ENCODE measurements around the gene TPRG1L.

Gene TPRG1L

DNA sequence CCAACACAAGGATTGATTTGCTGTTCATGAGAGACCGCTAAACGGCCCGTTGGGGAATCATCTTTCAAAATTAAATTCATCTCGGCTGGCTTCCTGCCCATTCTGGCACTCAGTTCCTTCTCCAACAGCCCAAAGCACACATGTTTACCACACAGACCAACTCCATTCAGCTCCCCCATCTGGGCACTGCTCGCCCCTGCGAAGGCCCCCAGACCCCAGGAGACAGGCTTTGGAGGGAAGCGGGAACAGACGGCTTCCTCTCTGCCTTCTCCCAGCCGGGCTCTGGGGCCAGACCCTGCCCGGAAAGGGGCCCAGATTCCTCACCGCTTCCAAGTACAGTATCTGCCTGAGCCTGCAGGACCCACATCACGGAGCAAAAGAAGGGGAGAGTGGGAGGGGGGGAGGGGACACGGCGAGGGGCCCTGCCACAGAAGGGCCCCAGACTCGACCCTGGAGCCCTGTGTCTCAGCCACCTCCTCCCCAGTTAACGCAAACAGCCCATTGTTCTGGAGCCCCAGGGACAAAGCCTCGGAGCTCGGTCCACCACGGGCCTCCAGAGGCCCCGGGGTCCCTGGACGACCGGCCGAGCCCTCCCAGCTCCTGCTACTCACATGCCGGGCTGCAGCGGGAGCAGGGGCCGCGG lies 14.2 kb upstream of the TPRG1L start:
- no peak overlapping the region for H3K18ac ChIP-seq (ENCODE audit: low read length)
- no peaks in the 10 kb centered on the region for H3K36me3 ChIP-seq (ENCODE audit: control insufficient read depth in 1 of 2, insufficient read depth in 2 of 2, low read length in 2 of 2)
- no peak for DNase-seq
- H3K27me3 ChIP-seq (ENCODE audit: insufficient read depth, low read length) = peaks cover 11% of the 10 kb centered on the region
- no peak overlapping the region for H2BK120ac ChIP-seq (ENCODE audit: insufficient read depth, low read length, poor library complexity)
- no peak overlapping the region for H2BK5ac ChIP-seq (ENCODE audit: low read depth, low read length, poor library complexity)
- no peak overlapping the region for H4K8ac ChIP-seq (ENCODE audit: low read depth, low read length)
- no peak overlapping the region for H3K9ac ChIP-seq (ENCODE audit: low read length)
- no peaks in the 10 kb centered on the region for H3K79me1 ChIP-seq (ENCODE audit: low read length)
- H4K12ac ChIP-seq (ENCODE audit: low read depth, low read length) = no peak overlapping the region
- H2AK5ac ChIP-seq (ENCODE audit: low read length) = no peak overlapping the region
- no peaks in the 10 kb centered on the region for H3K79me2 ChIP-seq (ENCODE audit: control insufficient read depth, insufficient read depth, low read length, poor library complexity)
- peak overlapping the region; percentile 39 for H3K4me3 ChIP-seq (ENCODE audit: low read depth, low read length)
- H2BK12ac ChIP-seq (ENCODE audit: low read length) = no peak overlapping the region
- H3K4me1 ChIP-seq (ENCODE audit: control insufficient read depth in 1 of 2, insufficient read depth in 2 of 2, low read length in 2 of 2) = peaks cover 19% of the 10 kb centered on the region in 2 experiments
- peak overlapping the region; percentile 77 for H3K4me2 ChIP-seq (ENCODE audit: low read length)
- H3K27ac ChIP-seq (ENCODE audit: low read depth, low read length) = no peak overlapping the region
- no peak overlapping the region for H3K14ac ChIP-seq (ENCODE audit: low read length)
- no peaks in the 10 kb centered on the region for H3K9me3 ChIP-seq (ENCODE audit: insufficient read depth, low read depth, low read length)
- H3K23ac ChIP-seq (ENCODE audit: low read length) = no peak overlapping the region
- no CpG with 5 or more reads among the region's 27 CpGs for WGBS (ENCODE audit: extremely low coverage, insufficient coverage, insufficient read length)
- no peak overlapping the region for H4K91ac ChIP-seq (ENCODE audit: low read depth, low read length)
- H3K4ac ChIP-seq (ENCODE audit: low read depth, low read length) = no peak overlapping the region
- no peak overlapping the region for H2AFZ ChIP-seq (ENCODE audit: insufficient read depth, low read length, poor library complexity)

GRCh38 chr1:3611170-3612019 lies 13.4 kb upstream of the TPRG1L start, which contains the start of gene MEGF6:
Gene MEGF6 (minus strand): TSS chr1:3611508. CDS start chr1:3611268, 240 bp downstream.
- Histone ChIP-seq H3K79me2 (ENCODE audit: control insufficient read depth, insufficient read depth, low read length, poor library complexity) (no peaks in the 10 kb centered on the region), H3K79me1 (ENCODE audit: low read length) (no peaks in the 10 kb centered on the region), H3K27ac (ENCODE audit: low read depth, low read length) (no peak within 1 kb of the TSS), H3K4me3 (ENCODE audit: low read depth, low read length) (peak within 1 kb of the TSS; percentile 39), H3K9me3 (ENCODE audit: insufficient read depth, low read depth, low read length) (no peaks in the 10 kb centered on the region), H4K12ac (ENCODE audit: low read depth, low read length) (no peak within 1 kb of the TSS), H2AK5ac (ENCODE audit: low read length) (peak within 1 kb of the TSS; percentile 12), H3K36me3 (ENCODE audit: control insufficient read depth in 1 of 2, insufficient read depth in 2 of 2, low read length in 2 of 2) (no peaks in the 10 kb centered on the region), H3K27me3 (ENCODE audit: insufficient read depth, low read length) (peaks cover 11% of the 10 kb centered on the region), H2BK120ac (ENCODE audit: insufficient read depth, low read length, poor library complexity) (no peak within 1 kb of the TSS), H4K8ac (ENCODE audit: low read depth, low read length) (no peak within 1 kb of the TSS), H2AFZ (ENCODE audit: insufficient read depth, low read length, poor library complexity) (peak within 1 kb of the TSS; percentile 53), H3K18ac (ENCODE audit: low read length) (no peak within 1 kb of the TSS), H3K9ac (ENCODE audit: low read length) (no peak within 1 kb of the TSS), H3K4me2 (ENCODE audit: low read length) (peak within 1 kb of the TSS; percentile 77), H4K91ac (ENCODE audit: low read depth, low read length) (no peak within 1 kb of the TSS), H3K4me1 (ENCODE audit: control insufficient read depth in 1 of 2, insufficient read depth in 2 of 2, low read length in 2 of 2) (peaks cover 19% of the 10 kb centered on the region in 2 experiments), H3K23ac (ENCODE audit: low read length) (no peak within 1 kb of the TSS), H2BK12ac (ENCODE audit: low read length) (peak within 1 kb of the TSS; percentile 14), H3K14ac (ENCODE audit: low read length) (no peak within 1 kb of the TSS), H2BK5ac (ENCODE audit: low read depth, low read length, poor library complexity) (no peak within 1 kb of the TSS), H3K4ac (ENCODE audit: low read depth, low read length) (no peak within 1 kb of the TSS)
- DNase-seq = peak in 1 of 2 donors; percentile 17
- no CpG with 5 or more reads among the region's 87 CpGs for WGBS (ENCODE audit: extremely low coverage, insufficient coverage, insufficient read length)

DNA sequence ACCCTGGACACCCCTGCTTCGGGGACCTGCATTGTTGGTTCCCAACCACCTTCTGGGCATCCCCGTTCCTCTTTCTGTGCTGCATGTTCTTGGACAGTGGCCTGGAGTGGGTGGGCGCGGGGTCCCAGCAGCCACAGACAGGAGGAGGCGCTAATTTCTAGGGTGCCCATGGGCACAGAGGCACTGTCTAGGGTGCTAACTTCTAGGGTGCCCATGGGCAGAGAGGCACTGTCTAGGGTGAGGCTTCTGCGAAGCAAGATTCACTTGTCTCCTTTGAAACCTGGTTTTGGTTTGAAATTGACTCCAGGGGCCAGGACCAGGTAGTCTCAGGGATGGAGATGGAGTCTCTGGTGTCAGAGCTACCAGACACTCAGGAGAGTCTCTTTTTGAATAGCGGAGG lies 12.7 kb upstream of the TPRG1L start:
- Histone ChIP-seq H3K4me2 (ENCODE audit: low read length) (no peak overlapping the region), H3K23ac (ENCODE audit: low read length) (no peak overlapping the region), H3K4me3 (ENCODE audit: low read depth, low read length) (no peak overlapping the region), H3K79me1 (ENCODE audit: low read length) (no peaks in the 10 kb centered on the region), H3K18ac (ENCODE audit: low read length) (no peak overlapping the region), H3K4me1 (ENCODE audit: control insufficient read depth in 1 of 2, insufficient read depth in 2 of 2, low read length in 2 of 2) (peaks cover 19% of the 10 kb centered on the region in 2 experiments), H3K27me3 (ENCODE audit: insufficient read depth, low read length) (peaks cover 11% of the 10 kb centered on the region), H3K9me3 (ENCODE audit: insufficient read depth, low read depth, low read length) (no peaks in the 10 kb centered on the region), H3K79me2 (ENCODE audit: control insufficient read depth, insufficient read depth, low read length, poor library complexity) (no peaks in the 10 kb centered on the region), H3K27ac (ENCODE audit: low read depth, low read length) (no peak overlapping the region), H3K36me3 (ENCODE audit: control insufficient read depth in 1 of 2, insufficient read depth in 2 of 2, low read length in 2 of 2) (no peaks in the 10 kb centered on the region), H4K12ac (ENCODE audit: low read depth, low read length) (no peak overlapping the region), H2BK5ac (ENCODE audit: low read depth, low read length, poor library complexity) (no peak overlapping the region), H2BK120ac (ENCODE audit: insufficient read depth, low read length, poor library complexity) (no peak overlapping the region), H2AK5ac (ENCODE audit: low read length) (no peak overlapping the region), H3K9ac (ENCODE audit: low read length) (no peak overlapping the region), H4K8ac (ENCODE audit: low read depth, low read length) (no peak overlapping the region), H2AFZ (ENCODE audit: insufficient read depth, low read length, poor library complexity) (no peak overlapping the region), H2BK12ac (ENCODE audit: low read length) (no peak overlapping the region), H3K14ac (ENCODE audit: low read length) (no peak overlapping the region), H4K91ac (ENCODE audit: low read depth, low read length) (no peak overlapping the region), H3K4ac (ENCODE audit: low read depth, low read length) (no peak overlapping the region)
- DNase-seq = no peak
- no CpG with 5 or more reads among the region's 7 CpGs for WGBS (ENCODE audit: extremely low coverage, insufficient coverage, insufficient read length)

- Histone ChIP-seq H2BK120ac (ENCODE audit: insufficient read depth, low read length, poor library complexity) (no peak overlapping the region), H4K91ac (ENCODE audit: low read depth, low read length) (no peak overlapping the region), H3K4me3 (ENCODE audit: low read depth, low read length) (no peak overlapping the region), H3K4ac (ENCODE audit: low read depth, low read length) (no peak overlapping the region), H2AFZ (ENCODE audit: insufficient read depth, low read length, poor library complexity) (no peak overlapping the region), H3K14ac (ENCODE audit: low read length) (no peak overlapping the region), H2BK12ac (ENCODE audit: low read length) (no peak overlapping the region), H3K4me1 (ENCODE audit: control insufficient read depth in 1 of 2, insufficient read depth in 2 of 2, low read length in 2 of 2) (peaks cover 19% of the 10 kb centered on the region in 2 experiments), H4K12ac (ENCODE audit: low read depth, low read length) (no peak overlapping the region), H3K79me2 (ENCODE audit: control insufficient read depth, insufficient read depth, low read length, poor library complexity) (no peaks in the 10 kb centered on the region), H2AK5ac (ENCODE audit: low read length) (no peak overlapping the region), H3K9ac (ENCODE audit: low read length) (no peak overlapping the region), H3K23ac (ENCODE audit: low read length) (no peak overlapping the region), H4K8ac (ENCODE audit: low read depth, low read length) (no peak overlapping the region), H3K27ac (ENCODE audit: low read depth, low read length) (no peak overlapping the region), H3K18ac (ENCODE audit: low read length) (no peak overlapping the region), H2BK5ac (ENCODE audit: low read depth, low read length, poor library complexity) (no peak overlapping the region), H3K9me3 (ENCODE audit: insufficient read depth, low read depth, low read length) (no peaks in the 10 kb centered on the region), H3K36me3 (ENCODE audit: control insufficient read depth in 1 of 2, insufficient read depth in 2 of 2, low read length in 2 of 2) (no peaks in the 10 kb centered on the region), H3K27me3 (ENCODE audit: insufficient read depth, low read length) (peaks cover 7% of the 10 kb centered on the region), H3K4me2 (ENCODE audit: low read length) (no peak overlapping the region), H3K79me1 (ENCODE audit: low read length) (no peaks in the 10 kb centered on the region)
- WGBS (ENCODE audit: extremely low coverage, insufficient coverage, insufficient read length) = no CpG with 5 or more reads among the region's 20 CpGs
- peak in 1 of 2 donors; percentile 46 for DNase-seq
Observed at GRCh38 chr1:3614755-3615742, 9.8 kb upstream of the TPRG1L start.
